ENCODE data around the gene IL12RB2. TPM values are rescaled to one million over a fixed set of nuclear protein-coding genes. Genes with fewer than 3 reads are reported as not detected.

IL12RB2 gene
- total RNA-seq = 3.1 TPM

GRCh38 chr1:67307251-67308060 lies at the start of gene IL12RB2:
TSS of gene IL12RB2 (plus strand) at chr1:67307873. CDS start at chr1:67320369, 12,496 bp downstream.
- Histone ChIP-seq H3K4me1 (ENCODE audit: control insufficient read depth in 3 of 3, insufficient read depth in 3 of 3, low read length in 3 of 3) (peaks cover 4 to 8% (median 6%) of the 10 kb centered on the region in 3 donors), H3K9me3 (ENCODE audit: control insufficient read depth in 3 of 3, low read length in 3 of 3) (no peaks in the 10 kb centered on the region), H3K9ac (ENCODE audit: low read depth in 1 of 3, low read length in 3 of 3) (peak within 1 kb of the TSS; percentile 15 to 81 (median 71)), H3K4me3 (ENCODE audit: low read length in 3 of 3) (peak within 1 kb of the TSS; percentile 54 to 73 (median 70)), H3K36me3 (ENCODE audit: control insufficient read depth in 3 of 3, insufficient read depth in 3 of 3, low read length in 3 of 3) (no peaks in the 10 kb centered on the region), H3K27me3 (ENCODE audit: control insufficient read depth in 3 of 3, insufficient read depth in 3 of 3, low read length in 3 of 3) (peaks cover 0 to 4% (median 0%) of the 10 kb centered on the region in 3 donors), H3K27ac (ENCODE audit: low read depth, low read length) (peak within 1 kb of the TSS; percentile 44)

- no peak overlapping the region for H3K4me3 ChIP-seq (ENCODE audit: low read length in 3 of 3)
- H3K27me3 ChIP-seq (ENCODE audit: control insufficient read depth in 3 of 3, insufficient read depth in 3 of 3, low read length in 3 of 3) = no peaks in the 10 kb centered on the region
- no peaks in the 10 kb centered on the region for H3K36me3 ChIP-seq (ENCODE audit: control insufficient read depth in 3 of 3, insufficient read depth in 3 of 3, low read length in 3 of 3)
- H3K9me3 ChIP-seq (ENCODE audit: control insufficient read depth in 3 of 3, low read length in 3 of 3) = no peaks in the 10 kb centered on the region
- H3K27ac ChIP-seq (ENCODE audit: low read depth, low read length) = no peak overlapping the region
- H3K9ac ChIP-seq (ENCODE audit: low read depth in 1 of 3, low read length in 3 of 3) = no peak overlapping the region
- H3K4me1 ChIP-seq (ENCODE audit: control insufficient read depth in 3 of 3, insufficient read depth in 3 of 3, low read length in 3 of 3) = peaks cover 0 to 3% (median 0%) of the 10 kb centered on the region in 3 donors
Measured at GRCh38 chr1:67261680-67262079, 46.0 kb upstream of the IL12RB2 start.

- H3K9me3 ChIP-seq (ENCODE audit: control insufficient read depth in 3 of 3, low read length in 3 of 3) = no peaks in the 10 kb centered on the region
- no peaks in the 10 kb centered on the region for H3K36me3 ChIP-seq (ENCODE audit: control insufficient read depth in 3 of 3, insufficient read depth in 3 of 3, low read length in 3 of 3)
- no peak overlapping the region for H3K9ac ChIP-seq (ENCODE audit: low read depth in 1 of 3, low read length in 3 of 3)
- H3K27me3 ChIP-seq (ENCODE audit: control insufficient read depth in 3 of 3, insufficient read depth in 3 of 3, low read length in 3 of 3) = no peaks in the 10 kb centered on the region
- H3K4me3 ChIP-seq (ENCODE audit: low read length in 3 of 3) = no peak overlapping the region
- H3K27ac ChIP-seq (ENCODE audit: low read depth, low read length) = no peak overlapping the region
- no peaks in the 10 kb centered on the region for H3K4me1 ChIP-seq (ENCODE audit: control insufficient read depth in 3 of 3, insufficient read depth in 3 of 3, low read length in 3 of 3)
Measured at GRCh38 chr1:67262735-67263134, 44.9 kb upstream of the IL12RB2 start.

GRCh38 chr1:67264152-67264551 lies 43.5 kb upstream of the IL12RB2 start:
- H3K9ac ChIP-seq (ENCODE audit: low read depth in 1 of 3, low read length in 3 of 3) = no peak overlapping the region
- H3K27me3 ChIP-seq (ENCODE audit: control insufficient read depth in 3 of 3, insufficient read depth in 3 of 3, low read length in 3 of 3) = no peaks in the 10 kb centered on the region
- H3K36me3 ChIP-seq (ENCODE audit: control insufficient read depth in 3 of 3, insufficient read depth in 3 of 3, low read length in 3 of 3) = no peaks in the 10 kb centered on the region
- no peak overlapping the region for H3K27ac ChIP-seq (ENCODE audit: low read depth, low read length)
- H3K4me3 ChIP-seq (ENCODE audit: low read length in 3 of 3) = no peak overlapping the region
- H3K4me1 ChIP-seq (ENCODE audit: control insufficient read depth in 3 of 3, insufficient read depth in 3 of 3, low read length in 3 of 3) = no peaks in the 10 kb centered on the region
- no peaks in the 10 kb centered on the region for H3K9me3 ChIP-seq (ENCODE audit: control insufficient read depth in 3 of 3, low read length in 3 of 3)

GRCh38 chr1:67264899-67265298 lies 42.8 kb upstream of the IL12RB2 start:
- H3K27ac ChIP-seq (ENCODE audit: low read depth, low read length) = no peak overlapping the region
- no peaks in the 10 kb centered on the region for H3K4me1 ChIP-seq (ENCODE audit: control insufficient read depth in 3 of 3, insufficient read depth in 3 of 3, low read length in 3 of 3)
- no peaks in the 10 kb centered on the region for H3K36me3 ChIP-seq (ENCODE audit: control insufficient read depth in 3 of 3, insufficient read depth in 3 of 3, low read length in 3 of 3)
- H3K4me3 ChIP-seq (ENCODE audit: low read length in 3 of 3) = no peak overlapping the region
- no peaks in the 10 kb centered on the region for H3K9me3 ChIP-seq (ENCODE audit: control insufficient read depth in 3 of 3, low read length in 3 of 3)
- no peaks in the 10 kb centered on the region for H3K27me3 ChIP-seq (ENCODE audit: control insufficient read depth in 3 of 3, insufficient read depth in 3 of 3, low read length in 3 of 3)
- H3K9ac ChIP-seq (ENCODE audit: low read depth in 1 of 3, low read length in 3 of 3) = no peak overlapping the region

- no peaks in the 10 kb centered on the region for H3K4me1 ChIP-seq (ENCODE audit: control insufficient read depth in 3 of 3, insufficient read depth in 3 of 3, low read length in 3 of 3)
- H3K9ac ChIP-seq (ENCODE audit: low read depth in 1 of 3, low read length in 3 of 3) = no peak overlapping the region
- peaks cover 0 to 9% (median 0%) of the 10 kb centered on the region in 3 donors for H3K9me3 ChIP-seq (ENCODE audit: control insufficient read depth in 3 of 3, low read length in 3 of 3)
- no peak overlapping the region for H3K4me3 ChIP-seq (ENCODE audit: low read length in 3 of 3)
- no peaks in the 10 kb centered on the region for H3K27me3 ChIP-seq (ENCODE audit: control insufficient read depth in 3 of 3, insufficient read depth in 3 of 3, low read length in 3 of 3)
- no peak overlapping the region for H3K27ac ChIP-seq (ENCODE audit: low read depth, low read length)
- H3K36me3 ChIP-seq (ENCODE audit: control insufficient read depth in 3 of 3, insufficient read depth in 3 of 3, low read length in 3 of 3) = no peaks in the 10 kb centered on the region
Measured at GRCh38 chr1:67269061-67269460, 38.6 kb upstream of the IL12RB2 start.

GRCh38 chr1:67270541-67270940 lies 37.1 kb upstream of the IL12RB2 start:
- no peak overlapping the region for H3K9ac ChIP-seq (ENCODE audit: low read depth in 1 of 3, low read length in 3 of 3)
- no peaks in the 10 kb centered on the region for H3K4me1 ChIP-seq (ENCODE audit: control insufficient read depth in 3 of 3, insufficient read depth in 3 of 3, low read length in 3 of 3)
- H3K27me3 ChIP-seq (ENCODE audit: control insufficient read depth in 3 of 3, insufficient read depth in 3 of 3, low read length in 3 of 3) = no peaks in the 10 kb centered on the region
- H3K36me3 ChIP-seq (ENCODE audit: control insufficient read depth in 3 of 3, insufficient read depth in 3 of 3, low read length in 3 of 3) = no peaks in the 10 kb centered on the region
- no peak overlapping the region for H3K27ac ChIP-seq (ENCODE audit: low read depth, low read length)
- H3K4me3 ChIP-seq (ENCODE audit: low read length in 3 of 3) = no peak overlapping the region
- H3K9me3 ChIP-seq (ENCODE audit: control insufficient read depth in 3 of 3, low read length in 3 of 3) = peaks cover 0 to 9% (median 0%) of the 10 kb centered on the region in 3 donors

- no peaks in the 10 kb centered on the region for H3K36me3 ChIP-seq (ENCODE audit: control insufficient read depth in 3 of 3, insufficient read depth in 3 of 3, low read length in 3 of 3)
- H3K4me3 ChIP-seq (ENCODE audit: low read length in 3 of 3) = no peak overlapping the region
- H3K27ac ChIP-seq (ENCODE audit: low read depth, low read length) = no peak overlapping the region
- no peak overlapping the region for H3K9ac ChIP-seq (ENCODE audit: low read depth in 1 of 3, low read length in 3 of 3)
- no peaks in the 10 kb centered on the region for H3K4me1 ChIP-seq (ENCODE audit: control insufficient read depth in 3 of 3, insufficient read depth in 3 of 3, low read length in 3 of 3)
- no peaks in the 10 kb centered on the region for H3K27me3 ChIP-seq (ENCODE audit: control insufficient read depth in 3 of 3, insufficient read depth in 3 of 3, low read length in 3 of 3)
- peaks cover 0 to 9% (median 0%) of the 10 kb centered on the region in 3 donors for H3K9me3 ChIP-seq (ENCODE audit: control insufficient read depth in 3 of 3, low read length in 3 of 3)
Measured at GRCh38 chr1:67273591-67273990, 34.1 kb upstream of the IL12RB2 start.

- no peak overlapping the region for H3K4me3 ChIP-seq (ENCODE audit: low read length in 3 of 3)
- no peaks in the 10 kb centered on the region for H3K4me1 ChIP-seq (ENCODE audit: control insufficient read depth in 3 of 3, insufficient read depth in 3 of 3, low read length in 3 of 3)
- H3K36me3 ChIP-seq (ENCODE audit: control insufficient read depth in 3 of 3, insufficient read depth in 3 of 3, low read length in 3 of 3) = no peaks in the 10 kb centered on the region
- no peaks in the 10 kb centered on the region for H3K27me3 ChIP-seq (ENCODE audit: control insufficient read depth in 3 of 3, insufficient read depth in 3 of 3, low read length in 3 of 3)
- H3K9ac ChIP-seq (ENCODE audit: low read depth in 1 of 3, low read length in 3 of 3) = no peak overlapping the region
- H3K9me3 ChIP-seq (ENCODE audit: control insufficient read depth in 3 of 3, low read length in 3 of 3) = peaks cover 0 to 9% (median 0%) of the 10 kb centered on the region in 3 donors
- no peak overlapping the region for H3K27ac ChIP-seq (ENCODE audit: low read depth, low read length)
Measured at GRCh38 chr1:67274623-67275325, 32.9 kb upstream of the IL12RB2 start.

GRCh38 chr1:67280696-67281095 lies 27.0 kb upstream of the IL12RB2 start:
- Histone ChIP-seq H3K4me3 (ENCODE audit: low read length in 3 of 3) (no peak overlapping the region), H3K27me3 (ENCODE audit: control insufficient read depth in 3 of 3, insufficient read depth in 3 of 3, low read length in 3 of 3) (no peaks in the 10 kb centered on the region), H3K9me3 (ENCODE audit: control insufficient read depth in 3 of 3, low read length in 3 of 3) (no peaks in the 10 kb centered on the region), H3K27ac (ENCODE audit: low read depth, low read length) (no peak overlapping the region), H3K9ac (ENCODE audit: low read depth in 1 of 3, low read length in 3 of 3) (no peak overlapping the region), H3K4me1 (ENCODE audit: control insufficient read depth in 3 of 3, insufficient read depth in 3 of 3, low read length in 3 of 3) (no peaks in the 10 kb centered on the region), H3K36me3 (ENCODE audit: control insufficient read depth in 3 of 3, insufficient read depth in 3 of 3, low read length in 3 of 3) (no peaks in the 10 kb centered on the region)

Measured in skeletal muscle tissue (tissue), 4 donors.